GM21825 (cell line): Measurements from ENCODE around the gene CMPK2.
"Not testable (repeated sequence)": the region's sequence is repeated elsewhere in the genome, so short reads cannot be mapped to it uniquely, and the experiment has no call there.

ENCODE experiments used
- ATAC-seq: cut with Tn5 transposase; IDR thresholded peaks from one replicate; pipeline ENCODE4 v1.9.1; 2021; ENCODE audit warnings: mild to moderate bottlenecking, moderate library complexity; ENCODE audit not compliant: unreplicated experiment

Gene CMPK2, protein sequence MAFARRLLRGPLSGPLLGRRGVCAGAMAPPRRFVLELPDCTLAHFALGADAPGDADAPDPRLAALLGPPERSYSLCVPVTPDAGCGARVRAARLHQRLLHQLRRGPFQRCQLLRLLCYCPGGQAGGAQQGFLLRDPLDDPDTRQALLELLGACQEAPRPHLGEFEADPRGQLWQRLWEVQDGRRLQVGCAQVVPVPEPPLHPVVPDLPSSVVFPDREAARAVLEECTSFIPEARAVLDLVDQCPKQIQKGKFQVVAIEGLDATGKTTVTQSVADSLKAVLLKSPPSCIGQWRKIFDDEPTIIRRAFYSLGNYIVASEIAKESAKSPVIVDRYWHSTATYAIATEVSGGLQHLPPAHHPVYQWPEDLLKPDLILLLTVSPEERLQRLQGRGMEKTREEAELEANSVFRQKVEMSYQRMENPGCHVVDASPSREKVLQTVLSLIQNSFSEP

DNA sequence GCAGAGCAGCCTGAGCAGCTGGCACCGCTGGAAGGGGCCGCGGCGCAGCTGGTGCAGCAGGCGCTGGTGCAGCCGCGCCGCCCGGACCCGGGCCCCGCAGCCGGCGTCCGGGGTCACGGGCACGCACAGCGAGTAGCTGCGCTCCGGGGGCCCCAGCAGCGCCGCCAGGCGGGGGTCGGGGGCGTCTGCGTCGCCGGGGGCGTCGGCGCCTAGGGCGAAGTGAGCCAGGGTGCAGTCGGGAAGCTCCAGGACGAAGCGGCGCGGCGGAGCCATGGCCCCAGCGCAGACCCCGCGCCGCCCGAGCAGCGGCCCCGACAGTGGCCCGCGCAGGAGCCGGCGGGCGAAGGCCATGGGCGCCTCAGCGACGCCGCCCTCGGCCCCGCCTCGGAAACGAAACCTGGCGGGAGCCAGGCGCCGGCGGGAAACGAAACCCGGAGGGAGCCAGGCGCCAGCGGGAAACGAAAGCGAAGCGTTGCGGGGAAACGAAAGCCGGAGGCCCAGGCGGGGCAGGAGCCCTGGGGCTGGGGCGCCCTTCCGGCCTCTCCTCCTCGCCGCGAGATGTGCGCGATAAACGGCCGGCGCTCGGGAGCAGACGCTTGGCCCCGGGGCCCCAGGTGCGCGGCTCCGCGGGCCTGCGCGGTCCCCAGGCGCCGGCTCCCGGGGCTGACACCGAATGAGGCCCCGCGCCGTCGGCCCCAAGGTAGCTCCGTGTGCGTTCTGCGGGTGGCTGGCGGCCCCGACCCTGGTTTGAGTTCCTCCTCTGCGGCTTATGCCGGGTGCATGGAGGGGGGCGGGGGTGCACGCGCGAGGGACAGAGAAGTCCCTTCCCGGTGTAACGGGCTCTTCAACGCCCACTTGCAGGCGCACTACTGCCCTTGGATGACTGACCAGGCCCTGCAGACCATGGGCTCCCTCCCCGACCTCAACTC lies at the start of gene CMPK2:
TSS of gene CMPK2 (minus strand) at position 562 of the 929 bp plus-strand sequence. CDS start at position 351, 211 bp downstream.
- peak; percentile 74 for ATAC-seq

DNA sequence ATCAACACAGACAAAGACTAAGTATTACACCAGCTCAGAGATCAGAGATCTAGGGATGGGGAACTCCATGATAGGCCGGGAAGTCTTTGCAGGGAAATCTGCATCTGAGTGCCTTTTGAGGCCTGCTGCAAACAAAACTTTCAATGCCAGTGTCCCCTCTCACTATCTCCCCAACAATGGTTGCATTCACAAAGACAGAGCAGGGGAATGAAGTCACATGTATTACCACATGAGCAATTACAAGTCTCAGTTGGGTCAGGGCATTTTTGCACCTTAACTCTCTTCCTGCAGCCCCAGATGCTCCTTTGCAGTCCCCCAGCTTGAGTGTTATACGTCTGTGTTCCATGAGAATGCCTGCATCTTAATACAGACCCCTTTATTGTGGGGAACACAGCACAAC lies 49.7 kb upstream of the CMPK2 start:
- no peak for ATAC-seq

DNA sequence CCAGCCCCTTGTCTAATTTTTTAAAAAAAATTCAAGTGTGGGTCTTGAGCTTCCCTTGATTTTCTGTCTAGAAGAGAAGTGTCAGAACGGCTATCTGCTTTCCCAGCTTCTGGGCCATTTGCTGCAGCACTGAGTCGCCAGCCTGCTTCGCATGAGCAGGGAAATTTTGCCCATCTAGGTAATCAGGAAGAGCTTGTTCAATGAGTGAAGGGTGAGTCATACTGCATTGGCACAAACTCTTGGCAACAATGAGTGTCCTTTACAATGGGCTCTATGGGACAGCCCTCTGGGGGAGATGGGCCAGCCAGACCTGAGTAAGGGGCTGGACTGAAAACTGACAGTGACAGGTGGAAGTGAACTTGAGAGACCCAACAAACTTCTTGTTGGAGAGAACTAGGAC lies 49.1 kb upstream of the CMPK2 start:
- no peak for ATAC-seq

DNA sequence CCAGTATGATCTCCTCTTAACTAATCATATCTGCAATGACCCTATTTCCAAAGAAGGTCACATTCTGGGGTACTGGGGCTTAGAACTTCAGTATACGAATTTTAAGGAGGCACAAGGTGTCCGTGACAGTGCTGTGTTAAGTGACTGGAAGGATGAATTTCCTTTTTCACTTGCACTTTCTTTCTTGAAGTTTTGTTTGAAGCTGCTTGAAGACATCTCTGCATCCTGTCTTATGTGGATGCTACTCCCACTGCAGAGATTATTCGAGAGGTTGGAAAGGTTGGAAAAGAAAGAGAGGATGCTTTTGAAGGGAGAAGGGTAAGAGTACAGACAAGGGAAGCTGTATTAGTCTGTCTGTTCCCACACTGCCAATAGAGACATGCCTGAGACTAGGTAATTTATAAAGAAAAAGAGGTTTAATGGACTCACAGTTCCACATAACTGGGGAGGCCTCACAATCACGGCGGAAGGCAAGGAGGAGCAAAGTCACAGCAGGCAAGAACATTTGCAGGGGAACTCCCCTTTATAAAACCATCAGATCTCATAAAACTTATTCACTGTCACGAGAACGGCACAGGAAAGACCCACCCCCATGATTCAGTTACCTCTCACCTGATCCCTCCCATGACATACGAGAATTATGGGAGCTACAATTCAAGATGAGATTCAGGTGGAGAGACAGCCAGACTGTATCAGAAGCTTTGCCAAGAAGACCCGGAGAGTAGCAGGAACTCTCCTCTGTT lies 47.9 kb upstream of the CMPK2 start:
- ATAC-seq = no peak

DNA sequence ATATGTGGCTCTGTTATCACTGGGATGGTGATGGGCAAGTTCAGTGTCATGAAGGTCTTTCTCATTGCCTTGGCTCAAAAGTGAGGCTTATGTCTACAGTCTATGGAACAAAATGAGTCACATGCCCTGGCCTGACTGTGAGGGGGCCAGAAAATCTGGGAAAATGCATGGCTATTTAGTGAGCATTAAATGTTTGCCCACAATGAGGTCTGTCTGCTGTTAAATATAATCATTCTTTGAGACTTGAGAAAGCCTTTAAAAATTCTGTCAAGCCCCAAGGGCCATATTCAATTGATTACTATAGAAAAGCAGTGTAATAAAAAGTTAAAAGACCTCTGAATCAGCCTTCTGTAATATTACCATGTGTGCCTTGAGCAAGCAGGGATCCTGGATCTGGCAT lies 46.0 kb upstream of the CMPK2 start:
- ATAC-seq = no peak

DNA sequence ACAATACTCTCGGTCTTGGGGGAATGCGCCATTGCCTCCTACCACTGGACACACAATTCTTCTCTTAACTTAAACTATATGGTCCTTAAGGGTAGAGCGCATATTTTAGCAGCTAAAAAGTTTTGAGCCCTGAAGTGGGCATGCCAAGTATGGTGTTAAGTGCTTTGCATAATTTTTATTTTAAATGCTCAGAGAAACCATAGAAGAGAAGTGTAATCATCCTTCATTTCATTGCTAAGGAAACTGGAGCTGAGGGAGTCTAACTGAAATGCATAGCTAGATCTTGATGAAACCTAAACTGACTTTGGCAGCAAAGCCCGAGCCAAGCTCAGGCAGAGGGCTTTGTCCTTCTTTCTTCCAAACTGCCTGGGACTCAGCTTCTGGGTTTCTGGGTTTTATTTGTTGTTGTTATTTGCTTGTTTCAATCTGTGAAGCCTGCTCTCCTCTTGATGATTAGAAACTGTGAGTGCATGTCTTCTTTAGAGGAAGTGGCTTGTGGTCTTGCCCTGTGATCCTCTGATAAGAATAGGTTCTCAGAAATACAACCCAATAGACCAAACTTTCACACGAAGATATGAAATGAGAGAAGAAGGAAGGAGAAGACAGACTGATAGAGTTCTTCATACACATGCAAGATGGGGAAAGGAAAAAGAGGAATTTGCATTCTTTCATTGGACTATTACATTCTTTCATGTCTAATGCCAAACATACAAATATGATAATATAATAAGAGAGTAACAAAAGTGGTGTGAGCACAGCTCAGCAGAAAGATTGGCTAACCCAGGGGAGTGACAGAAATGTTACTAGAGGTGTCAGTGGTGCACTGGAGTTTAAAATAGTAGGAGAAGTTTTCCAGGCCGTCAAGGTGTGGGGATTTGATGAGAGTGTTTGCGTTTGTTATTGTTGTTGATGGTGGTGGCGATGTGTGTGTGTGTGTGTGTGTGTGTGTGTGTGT lies 44.0 kb upstream of the CMPK2 start:
- peak; percentile 98 for ATAC-seq

DNA sequence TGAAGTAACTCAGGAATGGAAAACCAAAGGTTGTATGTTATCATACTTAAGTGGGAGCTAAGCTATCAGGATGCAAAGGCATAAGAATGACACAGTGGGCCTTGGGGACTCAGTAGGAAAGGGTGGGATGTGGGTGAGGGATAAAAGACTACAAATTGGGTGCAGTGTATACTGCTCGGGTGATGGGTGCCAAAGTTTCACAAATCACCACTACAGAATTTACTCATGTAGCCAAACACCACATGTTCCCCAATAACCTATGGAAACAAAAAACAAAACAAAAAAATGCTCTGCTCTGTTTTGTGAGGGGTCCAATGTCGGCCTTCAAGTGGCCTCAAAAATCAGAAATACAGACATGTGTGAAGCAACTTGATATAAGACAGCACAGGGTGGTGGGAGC lies 42.6 kb upstream of the CMPK2 start:
- no peak for ATAC-seq

DNA sequence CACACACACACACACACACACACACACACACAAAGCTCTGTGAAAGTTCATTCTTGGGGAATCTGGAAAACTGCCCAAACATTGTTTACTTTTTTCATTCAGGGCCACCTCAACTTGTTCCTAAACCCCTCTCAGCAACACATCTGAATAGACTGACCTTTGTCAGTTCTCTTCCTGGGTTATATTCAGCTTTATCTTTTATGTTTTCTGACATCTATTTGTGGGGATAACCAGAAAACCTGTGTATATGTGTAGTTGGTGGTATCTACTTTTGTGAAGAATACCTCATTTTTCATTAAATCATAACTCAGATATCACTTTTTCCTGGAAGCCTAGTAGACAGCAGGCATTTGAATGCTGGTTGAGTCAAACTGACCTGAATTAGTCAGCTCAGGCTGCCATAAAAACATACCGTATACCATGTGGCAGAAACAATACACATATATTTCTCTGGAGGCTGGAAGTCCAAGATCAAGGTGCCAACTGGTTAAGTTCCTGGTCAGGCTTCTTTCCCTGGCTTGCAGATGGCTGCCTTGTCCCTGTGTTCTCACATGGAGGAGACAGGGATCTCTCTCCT lies 40.5 kb upstream of the CMPK2 start:
- no peak for ATAC-seq

DNA sequence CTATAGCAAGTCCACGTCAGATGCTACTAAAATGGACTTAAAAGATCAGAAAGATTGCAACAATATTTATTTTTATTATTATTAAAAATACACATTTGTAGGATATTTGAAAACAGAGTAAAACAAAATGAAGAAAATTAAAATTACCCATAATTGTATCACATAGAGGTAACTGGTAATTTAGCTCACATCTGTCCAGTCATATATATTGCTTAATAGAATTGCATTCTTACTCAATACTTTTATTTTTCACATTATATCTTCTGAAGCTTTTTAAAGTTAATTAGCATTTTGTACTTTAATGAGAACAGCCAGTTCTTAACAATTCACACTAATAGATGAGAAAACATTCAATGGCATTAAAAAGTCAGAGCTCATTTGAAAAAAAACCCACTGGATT lies 40.0 kb upstream of the CMPK2 start:
- no peak for ATAC-seq

DNA sequence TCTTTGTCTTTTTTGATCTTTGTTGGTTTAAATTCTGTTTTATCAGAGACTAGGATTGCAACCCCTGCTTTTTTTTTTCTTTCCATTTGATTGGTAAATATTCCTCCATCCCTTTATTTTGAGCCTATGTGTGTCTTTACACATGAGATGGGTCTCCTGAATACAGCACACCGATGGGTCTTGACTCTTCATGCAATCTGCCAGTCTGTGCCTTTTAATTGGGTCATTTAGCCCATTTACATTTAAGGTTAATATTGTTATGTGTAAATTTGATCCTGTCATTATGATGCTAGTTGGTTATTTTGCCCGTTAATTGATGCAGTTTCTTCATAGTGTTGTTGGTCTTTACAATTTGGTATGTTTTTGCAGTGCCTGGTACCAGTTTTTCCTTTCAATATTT lies 36.9 kb upstream of the CMPK2 start:
- ATAC-seq = not testable (repeated sequence)

DNA sequence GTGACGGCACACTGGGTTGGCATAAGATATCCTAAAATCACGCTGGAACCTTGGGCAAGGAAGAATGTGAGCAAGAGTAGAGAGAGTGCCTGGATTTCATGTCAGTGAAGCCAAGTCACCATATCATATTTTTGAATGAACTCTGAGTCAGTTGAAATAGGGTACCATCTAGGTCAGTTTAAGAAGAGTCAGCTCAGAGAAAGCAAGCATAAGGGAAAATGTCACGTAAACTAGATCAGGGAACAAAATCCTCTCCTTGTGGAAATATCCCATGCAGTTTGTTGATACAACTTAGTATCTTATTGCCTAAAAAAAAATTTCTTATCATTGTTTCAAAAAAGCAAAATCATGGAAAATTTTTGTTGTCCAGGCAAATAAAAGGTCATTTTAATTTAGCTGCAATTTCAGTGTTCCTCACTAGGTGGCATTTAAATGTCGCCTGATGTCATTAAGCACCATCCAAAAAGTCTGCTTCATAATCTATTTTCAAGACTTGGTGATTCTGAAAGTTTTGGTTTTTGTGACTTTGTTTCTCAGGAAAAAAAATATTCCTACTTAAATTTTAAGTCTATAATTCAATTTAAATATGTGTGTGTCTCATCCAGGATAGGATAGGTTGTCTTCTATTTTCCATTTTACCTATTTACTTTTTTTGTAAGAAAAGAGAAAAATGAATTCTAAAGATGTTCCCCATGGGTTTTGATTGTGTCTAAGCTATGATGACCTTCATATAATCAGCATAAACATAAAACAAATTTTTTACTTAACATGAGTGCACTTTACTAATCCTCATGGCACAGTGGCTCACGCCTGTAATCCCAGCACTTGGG lies 31.4 kb upstream of the CMPK2 start:
- no peak for ATAC-seq

DNA sequence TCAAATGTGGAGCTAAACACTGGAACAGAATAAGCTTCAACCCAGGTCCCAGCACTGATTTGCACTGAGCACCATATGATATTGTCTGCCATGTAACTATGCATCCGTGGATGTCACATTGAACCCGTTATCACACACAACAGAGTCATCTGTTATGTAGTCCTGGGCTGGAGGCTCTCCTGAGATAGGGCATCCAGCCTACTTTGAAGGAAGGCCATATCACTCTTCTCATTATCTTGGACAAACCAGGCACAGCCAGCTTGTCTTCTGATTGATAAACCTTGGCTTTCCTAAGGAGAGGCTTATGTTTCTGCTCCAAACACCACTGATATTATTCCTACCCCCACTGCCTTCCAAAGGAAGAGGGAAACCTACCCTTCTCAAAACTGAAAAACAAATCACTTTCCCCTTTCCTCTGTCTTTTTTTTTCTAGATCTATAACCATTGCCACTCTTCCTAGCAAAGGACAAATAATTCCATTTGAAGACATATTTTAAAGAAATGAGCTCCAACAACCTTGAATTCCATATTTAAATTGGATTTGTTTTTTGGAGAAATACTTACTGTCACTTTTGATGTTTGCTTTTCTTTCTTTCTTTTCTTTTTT lies 28.3 kb upstream of the CMPK2 start:
- ATAC-seq = no peak

DNA sequence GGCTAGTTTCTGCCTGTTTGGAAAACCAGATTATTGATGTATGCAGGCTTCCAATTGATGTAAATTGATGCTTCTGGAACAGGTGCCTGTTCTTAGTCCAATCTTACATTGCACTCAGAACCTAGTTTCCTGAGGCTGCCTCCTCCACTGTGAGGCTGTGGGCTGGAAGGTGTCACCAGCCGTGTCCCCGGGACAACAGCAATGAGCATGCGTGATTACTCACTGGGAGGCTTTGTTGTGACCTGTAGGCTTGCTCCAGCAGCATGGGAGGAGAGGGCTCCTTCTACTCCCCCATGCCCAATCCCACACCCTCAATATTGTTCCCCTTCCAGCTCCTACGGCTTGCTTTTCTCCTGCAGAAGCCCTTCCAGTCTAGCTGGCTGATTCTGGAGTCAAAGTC lies 23.0 kb upstream of the CMPK2 start:
- no peak for ATAC-seq

DNA sequence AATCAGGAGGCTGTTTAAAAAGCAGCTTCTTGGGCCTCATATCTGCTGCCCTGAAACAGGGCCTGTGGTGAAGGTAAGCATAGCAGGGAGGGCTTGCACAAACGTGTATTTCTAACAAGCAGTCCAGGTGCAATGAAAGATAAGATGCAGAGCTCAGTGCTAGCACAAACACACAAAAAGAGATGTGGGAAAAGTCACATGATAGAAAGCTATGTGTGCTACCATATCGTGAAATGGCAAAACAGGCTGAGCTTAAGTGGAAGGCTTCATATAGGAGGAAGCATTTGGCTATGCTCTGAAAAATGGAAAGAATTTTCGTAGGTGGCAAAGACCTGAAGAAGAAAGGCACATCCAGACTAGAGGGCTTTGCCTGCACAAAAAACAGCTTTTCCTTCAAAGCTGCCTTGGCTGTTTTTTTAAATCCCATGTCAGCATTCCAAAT lies 22.1 kb upstream of the CMPK2 start:
- no peak for ATAC-seq

DNA sequence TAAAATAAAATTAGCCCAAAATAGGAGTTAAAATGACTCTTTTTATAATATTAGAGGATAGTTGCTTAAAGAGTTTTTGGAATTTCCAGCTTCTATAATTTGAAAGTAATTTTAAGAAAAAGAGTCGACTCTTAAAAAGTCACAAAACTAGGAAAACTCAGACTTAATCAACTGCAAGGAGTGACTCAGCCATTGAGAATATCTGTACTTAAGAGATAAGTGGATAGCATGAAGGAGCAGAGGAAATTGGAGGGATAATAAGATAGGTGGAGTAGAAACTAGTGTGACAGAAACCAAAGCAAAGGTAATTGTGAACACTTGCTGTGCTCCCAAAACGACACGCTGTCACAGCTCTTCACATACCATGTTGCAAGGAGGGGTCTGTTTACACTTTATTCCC lies 20.3 kb upstream of the CMPK2 start:
- ATAC-seq = no peak

DNA sequence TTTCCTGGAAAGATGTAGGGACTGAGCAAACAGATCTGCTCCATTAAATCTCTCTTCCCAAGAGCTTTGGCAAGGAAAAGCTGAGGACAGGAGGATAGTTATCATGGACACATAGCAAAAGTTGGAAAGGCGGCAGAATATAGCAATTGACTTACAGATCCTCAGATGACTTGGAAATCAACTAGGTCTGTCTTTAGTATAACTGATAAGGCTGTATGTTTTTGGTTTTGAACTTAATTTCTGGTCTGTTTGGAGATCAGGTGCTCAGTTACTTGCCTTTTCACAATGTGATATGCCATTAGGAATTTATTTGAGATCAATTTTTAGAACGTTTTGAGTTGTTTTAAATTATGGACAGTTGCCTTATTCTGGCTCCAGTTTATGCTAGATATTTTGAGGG lies 19.8 kb upstream of the CMPK2 start:
- no peak for ATAC-seq

DNA sequence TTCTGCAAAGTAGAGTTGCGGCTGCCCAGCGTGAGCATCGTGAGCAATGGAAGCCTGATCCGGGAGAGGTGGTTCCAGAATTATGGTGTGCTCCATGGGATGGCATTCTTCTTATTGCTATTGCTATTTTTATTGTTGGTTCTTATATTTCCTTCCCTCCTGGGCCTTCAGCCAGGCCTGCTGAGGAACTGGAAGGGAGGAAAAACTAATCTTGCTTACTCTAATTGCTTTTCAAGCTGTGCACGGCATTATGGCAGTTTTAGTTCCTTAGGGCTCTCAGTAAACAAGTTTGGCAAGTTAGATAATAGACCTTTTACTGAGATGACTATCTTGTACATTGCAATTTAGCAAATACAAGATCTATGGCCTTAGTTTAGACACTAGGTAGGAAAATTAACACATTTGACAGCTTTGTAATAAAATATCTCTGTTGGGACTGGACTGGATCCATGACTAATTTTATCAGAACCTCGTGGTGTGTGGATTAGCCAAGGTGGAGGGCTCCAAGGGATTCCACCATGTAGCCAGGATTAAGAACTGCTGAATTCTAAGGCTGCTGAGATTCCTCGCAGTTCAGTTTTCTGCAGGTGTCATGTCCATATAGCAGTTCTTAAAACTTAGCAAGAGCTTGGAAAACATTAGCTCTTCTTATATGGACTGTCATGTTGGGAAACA lies 17.9 kb upstream of the CMPK2 start:
- ATAC-seq = no peak

DNA sequence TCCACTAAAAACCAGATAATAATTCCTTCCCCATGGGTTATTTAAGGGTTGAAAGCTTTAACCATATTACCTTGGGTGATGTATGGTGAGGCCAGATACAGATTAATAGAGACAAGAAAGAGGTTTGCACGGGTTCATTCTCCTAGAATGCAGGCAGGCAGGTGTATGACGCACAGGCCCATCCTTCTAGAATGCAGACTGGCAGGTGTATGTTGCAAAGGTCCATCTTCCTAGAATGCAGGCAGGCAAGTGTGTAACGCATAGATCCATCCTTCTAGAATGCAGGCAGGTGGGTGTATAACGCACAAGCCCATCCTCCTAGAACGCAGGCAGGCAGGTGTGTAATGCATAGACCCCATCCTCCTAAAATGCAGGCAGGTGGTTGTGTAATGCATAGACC lies 15.8 kb upstream of the CMPK2 start:
- no peak for ATAC-seq
